Fibroblast of skin of left quadriceps (primary cell): ENCODE data around the gene C5orf34.
"Not testable (repeated sequence)": the region's sequence is repeated elsewhere in the genome, so short reads cannot be mapped to it uniquely, and the experiment has no call there.

Experiments
- DNase-seq, 2 experiments: peaks; one replicate each; pipeline ENCODE4 v3.0.0-alpha.2; 2013; ENCODE audit warnings: low read depth in 2 of 2

The C5orf34 gene, protein sequence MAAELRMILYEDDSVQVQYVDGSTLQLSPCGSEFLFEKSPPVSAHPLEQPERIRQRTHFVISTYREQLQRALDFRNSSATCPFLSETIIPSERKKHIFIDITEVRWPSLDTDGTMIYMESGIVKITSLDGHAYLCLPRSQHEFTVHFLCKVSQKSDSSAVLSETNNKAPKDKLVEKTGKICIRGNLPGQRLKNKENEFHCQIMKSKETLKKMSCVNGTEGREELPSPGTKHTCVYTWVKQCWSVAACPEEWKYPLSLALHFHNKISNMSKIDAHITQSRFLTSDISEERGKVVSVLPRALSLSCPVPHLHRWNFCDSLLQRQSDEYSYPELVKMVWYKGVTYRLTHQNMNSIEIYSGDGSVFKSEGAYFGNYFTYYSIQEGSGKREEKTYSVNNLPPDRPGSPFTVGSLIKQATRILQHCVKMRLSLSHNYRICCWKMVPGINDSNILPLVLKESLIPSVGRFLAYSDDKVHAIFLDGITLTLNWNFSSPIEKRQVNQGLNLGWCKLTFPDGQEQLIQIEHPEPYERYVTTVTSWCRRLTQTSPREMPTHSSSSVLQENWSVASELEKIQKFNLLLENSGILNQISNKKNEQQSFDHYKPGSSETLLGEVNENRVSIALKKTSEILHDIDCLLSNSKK

DNA sequence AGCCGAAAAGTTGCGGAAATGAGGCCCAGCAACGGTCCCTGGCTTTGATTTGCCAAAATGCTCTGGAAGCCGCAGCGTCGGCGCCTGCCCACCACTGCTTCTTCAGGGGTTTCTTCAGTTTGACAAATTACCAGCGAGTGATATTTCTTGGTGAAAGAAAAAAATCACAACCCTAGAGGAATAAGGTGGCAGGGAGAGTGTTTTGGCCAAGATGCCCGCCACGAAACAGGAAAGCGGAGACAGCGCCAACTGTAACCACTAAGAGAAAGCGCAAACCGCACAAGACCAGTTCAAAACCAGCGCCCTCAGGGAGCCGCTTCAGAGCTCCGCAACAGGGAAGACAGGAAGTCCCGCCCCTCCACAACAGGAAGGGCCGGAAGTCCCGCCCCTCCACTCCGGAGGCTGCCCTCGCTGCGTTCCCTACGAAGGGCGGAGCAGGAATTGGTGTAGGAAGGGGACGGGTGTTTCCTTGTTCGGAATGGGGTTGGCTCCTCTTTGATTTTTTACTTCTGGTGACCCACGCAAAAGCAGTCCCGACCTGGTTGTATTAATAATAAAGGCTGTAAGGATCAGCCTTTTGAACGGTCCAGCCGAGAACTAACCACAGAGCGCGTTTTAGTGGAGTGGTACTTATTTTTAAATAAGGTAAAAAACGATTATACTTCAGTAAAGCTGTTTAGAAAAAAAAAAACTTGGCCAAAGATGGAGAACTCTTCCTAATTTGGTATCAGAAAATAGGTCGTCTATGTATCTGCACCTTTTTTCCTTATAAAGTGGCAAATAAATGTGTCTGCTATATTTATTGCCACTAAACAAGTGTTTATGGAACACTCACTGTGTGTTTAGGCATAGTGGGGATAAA, at the start of gene C5orf34:
Gene C5orf34, minus strand, starts transcription at position 333 of the 862 bp plus-strand sequence. CDS start 5,809 bp downstream, outside the sequence.
- peak; percentile 87 to 89 for DNase-seq

DNA sequence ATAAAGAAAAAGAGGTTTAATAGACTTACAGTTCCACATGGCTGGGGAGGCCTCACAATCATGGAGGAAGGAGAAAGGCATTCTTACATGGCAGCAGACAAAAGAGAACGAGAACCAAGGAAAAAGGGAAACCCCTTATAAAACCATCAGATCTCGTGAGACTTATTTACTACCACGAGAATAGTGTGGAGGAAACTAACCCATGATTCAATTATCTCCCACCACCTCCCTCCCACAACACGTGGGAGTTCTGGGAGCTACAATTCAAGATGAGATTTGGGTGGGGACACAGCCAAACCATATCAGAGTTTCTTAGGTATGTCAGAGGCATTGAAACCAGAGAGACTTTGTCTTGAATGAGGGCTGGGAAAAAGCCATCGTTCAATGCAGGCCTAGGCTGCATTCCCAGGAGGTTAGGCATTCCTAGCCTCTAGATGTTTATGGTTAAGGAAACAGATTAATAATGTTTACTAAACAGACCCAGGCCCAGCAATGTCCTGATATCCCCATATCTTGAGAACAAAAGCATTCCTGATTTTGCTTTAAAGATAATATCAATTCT, 49.4 kb upstream of the C5orf34 start:
- no peak for DNase-seq

DNA sequence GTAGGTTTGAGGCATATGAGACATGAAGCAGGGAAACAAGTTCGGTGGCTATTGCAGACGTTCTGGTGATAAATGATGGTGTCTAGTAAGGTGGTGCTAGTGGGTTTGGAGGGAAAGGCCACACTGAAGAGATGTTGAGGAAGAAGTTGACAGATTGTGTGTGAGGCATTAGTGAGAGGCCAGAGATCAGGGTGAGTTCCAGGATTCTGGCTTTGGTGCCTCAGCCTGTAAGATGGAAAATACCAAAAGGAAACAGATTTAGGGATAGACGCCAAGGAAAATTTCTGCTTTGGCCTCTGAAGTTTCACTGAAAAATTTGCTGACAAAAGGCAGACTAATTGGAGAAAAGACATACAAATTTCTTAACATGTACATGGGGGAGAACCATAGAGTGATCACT, 48.4 kb upstream of the C5orf34 start:
- DNase-seq: no peak

DNA sequence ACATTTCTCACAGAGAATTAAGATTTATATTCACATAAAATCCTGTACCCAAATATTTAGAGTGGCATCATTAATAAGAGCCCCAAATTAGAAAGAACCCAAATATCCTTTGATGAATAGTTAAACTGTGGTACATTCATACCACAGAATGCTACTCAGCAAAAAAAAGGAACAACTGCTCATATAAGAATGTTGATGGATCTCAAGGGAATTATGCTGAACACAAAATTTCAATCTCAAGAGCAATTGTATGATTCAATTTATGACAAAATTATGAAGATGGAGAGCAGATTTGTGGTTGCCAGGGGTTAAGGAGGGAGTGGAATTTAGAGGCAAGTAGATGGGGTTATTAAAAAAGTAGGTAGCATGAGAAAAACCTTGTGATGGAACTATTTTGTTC, 46.4 kb upstream of the C5orf34 start:
- no peak for DNase-seq

DNA sequence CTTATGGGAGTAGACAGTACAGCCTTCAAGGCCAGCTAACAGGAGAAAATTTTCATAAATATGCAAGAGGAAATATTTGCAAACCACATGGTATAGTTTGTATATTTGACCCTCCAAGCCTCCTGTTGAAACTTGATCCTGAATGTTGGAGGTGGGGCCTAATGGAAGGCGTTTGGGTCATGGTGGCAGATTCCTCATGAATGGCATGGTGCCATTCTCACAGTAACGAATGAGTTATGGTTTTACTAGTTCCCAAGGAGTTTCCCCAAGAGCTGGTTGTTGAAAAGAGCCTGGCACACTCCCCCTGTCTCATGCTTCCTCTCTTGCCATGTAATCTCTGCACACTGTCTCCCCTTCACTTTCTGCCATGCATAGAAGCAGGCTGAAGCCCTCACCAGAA, 45.2 kb upstream of the C5orf34 start:
- peak; percentile 31 to 33 for DNase-seq

DNA sequence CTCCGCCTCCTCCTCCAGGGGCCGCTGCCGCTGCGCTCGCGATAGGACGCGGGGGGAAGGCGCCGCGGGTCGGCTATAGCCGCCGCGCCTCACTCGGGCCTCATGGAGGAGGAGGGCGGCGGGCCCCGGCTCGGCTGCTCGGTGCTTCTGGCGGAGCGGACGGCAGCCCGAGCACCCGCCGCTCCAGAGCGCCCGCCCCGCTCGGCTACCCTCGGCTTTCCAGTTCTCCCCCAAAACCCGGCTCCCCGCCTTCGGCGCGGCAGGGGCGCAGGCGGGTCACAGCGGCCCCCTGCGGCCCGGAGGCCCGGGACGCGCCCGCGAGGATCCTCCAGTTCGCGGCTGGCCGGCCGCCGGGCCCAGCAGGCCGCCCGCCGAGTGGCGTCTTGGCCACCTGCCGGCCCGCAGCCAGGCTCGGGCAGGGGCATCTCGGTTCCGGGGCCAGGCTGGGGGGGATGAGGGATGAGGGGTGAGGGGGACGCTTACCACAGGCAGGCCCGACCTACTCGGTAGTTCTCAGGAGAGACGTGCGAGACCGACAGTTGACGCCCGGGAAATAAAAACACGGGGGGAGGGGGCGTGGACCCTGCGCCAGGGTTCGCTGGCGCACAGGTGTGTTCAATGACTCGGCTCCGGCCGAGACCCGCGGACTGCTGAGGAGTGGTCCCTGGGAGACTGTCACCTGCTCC, 42.1 kb upstream of the C5orf34 start, which contains the start of gene PAIP1:
Gene PAIP1, minus strand, starts transcription at position 221 of the 686 bp plus-strand sequence. CDS start 231 bp downstream, outside the sequence.
- peak; percentile 75 to 77 for DNase-seq

DNA sequence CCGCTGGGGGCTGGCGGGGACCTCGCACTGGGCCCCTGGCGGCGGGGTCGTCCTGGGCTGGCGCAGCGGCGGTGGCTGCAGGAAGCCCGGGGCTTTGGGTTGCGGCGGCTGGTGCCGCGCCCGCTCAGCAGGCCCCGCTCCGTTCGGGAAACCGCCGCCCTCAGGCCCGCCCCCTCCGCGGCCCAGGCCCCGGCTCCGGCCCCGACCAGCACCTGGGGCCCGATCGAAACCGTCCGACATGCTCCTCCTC, 41.6 kb upstream of the C5orf34 start:
- DNase-seq: not testable (repeated sequence)

DNA sequence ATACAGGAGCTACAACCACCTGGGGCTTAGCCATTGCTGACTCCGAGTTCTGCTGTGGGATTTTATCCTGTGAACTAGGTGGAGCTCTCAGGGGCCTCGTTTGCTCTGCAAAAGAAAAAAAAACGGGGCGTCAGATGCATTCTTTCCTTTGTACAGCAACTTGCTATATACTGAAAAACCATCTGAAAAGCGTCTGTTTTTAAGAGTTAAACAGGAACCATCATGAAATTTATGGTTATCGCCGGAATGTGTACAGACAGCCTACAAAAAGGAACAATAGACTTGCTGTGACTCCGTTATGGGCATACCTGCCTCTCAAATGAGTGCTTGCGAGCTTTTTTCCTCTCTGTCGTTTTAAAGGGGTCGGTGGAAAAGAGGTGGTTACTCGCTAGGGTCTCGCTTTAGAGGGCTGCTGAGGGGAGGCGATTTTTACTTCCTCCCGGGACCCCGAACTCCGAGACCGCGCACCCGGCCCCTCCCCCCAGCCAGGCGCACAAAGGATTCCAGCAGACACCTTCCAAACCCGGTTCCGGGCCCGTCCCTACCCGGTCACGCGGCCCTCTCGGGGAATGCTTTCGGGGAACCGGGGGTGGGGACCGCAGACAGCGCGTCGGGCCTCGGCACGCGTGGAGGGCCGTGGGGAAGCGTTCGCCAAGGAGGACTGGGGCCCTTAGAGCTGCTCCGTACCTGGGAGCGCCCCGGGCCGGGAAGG, 41.1 kb upstream of the C5orf34 start:
- DNase-seq: no peak

DNA sequence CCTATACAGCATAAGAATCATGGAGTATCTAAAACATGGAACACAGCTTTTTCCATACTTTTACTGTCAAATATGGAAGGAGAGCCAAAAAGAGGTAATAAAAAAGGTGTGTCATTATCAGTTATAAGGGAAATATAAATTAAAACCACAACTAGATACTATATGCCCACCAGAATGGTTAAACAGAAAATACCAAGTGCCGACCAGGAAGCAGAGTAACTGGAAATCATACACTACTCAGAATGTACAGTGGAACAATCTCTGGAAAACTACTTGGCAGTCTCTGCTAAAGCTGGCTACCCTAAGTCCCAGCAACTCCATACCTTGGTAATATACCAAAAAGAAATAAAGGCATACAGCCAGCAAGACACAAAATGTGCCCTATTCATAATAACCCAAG, 39.5 kb upstream of the C5orf34 start:
- DNase-seq: no peak

DNA sequence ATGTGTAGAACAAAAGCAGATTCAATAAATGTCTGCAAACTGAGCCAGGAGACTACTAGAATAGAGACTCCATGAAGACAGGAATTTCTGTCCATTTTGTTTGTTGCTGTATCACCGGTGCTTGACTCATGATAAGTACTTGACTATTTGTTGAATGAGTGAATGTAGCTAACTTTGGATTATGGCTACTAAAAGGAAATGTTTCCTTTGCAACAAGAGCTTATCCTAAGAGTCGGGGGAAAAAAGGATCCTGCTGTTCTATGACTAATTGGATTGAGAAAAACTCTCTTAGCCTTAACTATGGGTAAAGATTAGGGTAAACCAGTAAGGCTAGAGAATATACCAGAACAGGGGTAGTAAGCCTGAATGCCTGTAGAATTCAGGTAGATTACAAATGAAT, 38.4 kb upstream of the C5orf34 start:
- DNase-seq: no peak

DNA sequence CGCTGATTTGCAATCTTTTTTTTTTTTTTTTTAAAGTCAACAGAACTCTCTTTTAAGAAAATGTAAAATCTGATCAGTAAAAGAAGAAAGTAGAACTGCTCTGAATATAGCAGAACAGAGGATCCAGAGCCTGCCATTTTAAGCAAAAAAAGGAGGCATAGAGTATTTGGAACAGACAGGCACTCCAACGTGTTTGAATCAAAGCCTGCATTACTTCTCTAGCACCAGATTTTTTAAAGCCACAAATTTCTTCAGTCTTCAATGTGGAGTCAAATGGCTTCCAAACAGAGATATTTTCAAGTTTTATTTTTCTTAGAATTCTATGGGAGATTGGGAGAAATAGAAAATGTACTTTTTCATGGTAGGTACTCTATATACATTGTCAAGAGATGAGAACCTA, 36.8 kb upstream of the C5orf34 start:
- no peak for DNase-seq

DNA sequence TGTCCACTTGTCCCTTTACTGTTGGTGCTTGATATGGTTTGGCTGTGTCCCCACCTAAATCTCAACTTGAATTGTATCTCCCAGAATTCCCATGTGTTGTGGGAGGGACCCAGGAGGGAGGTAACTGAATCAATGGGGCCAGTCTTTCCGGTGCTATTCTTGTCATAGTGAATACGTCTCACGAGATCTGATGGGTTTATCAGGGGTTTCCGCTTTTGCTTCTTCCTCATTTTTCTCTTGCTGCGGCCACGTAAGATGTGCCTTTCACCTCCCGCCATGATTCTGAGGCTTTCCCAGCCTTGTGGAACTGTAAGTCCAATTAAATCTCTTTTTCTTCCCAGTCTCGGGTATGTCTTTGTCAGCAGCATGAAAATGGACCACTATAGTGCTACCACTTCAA, 34.3 kb upstream of the C5orf34 start:
- DNase-seq: not testable (repeated sequence)

DNA sequence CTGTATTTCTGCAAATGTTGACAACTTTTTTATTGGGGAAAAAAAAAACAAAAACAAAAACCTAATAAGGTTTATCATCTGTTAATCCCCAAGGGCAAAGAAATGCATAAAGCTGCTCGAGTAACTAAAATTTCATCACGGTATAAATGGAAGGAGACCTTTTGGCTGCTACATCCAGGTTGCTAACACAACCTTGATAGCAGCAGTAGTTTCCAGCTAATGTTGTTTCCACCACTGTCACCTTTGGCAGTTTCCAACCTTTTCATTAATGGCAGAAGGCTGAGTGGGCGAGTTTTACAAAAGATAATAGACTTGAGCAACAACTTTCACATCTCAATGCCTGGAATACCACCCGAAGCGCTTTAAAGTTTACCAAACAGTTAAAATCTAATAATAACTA, 33.4 kb upstream of the C5orf34 start:
- no peak for DNase-seq

DNA sequence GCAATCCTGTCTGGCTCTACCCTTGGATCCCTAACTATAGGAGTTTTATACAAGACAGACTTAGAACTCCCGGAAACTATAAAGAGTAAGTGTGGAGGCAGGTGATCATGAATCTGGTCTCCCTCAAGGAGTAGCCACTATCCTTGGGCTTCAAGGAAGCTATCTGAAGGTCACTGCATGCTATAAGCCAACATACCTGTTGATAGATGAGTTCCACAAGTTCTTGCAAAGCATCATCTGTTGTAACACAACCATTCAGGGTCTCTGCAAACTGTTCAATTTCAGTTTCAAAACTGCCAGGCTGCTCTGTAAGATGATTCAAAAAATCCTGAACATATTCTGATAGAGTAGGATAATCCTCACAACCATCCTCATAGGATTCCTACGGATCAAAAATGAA, 32.6 kb upstream of the C5orf34 start:
- DNase-seq: no peak

DNA sequence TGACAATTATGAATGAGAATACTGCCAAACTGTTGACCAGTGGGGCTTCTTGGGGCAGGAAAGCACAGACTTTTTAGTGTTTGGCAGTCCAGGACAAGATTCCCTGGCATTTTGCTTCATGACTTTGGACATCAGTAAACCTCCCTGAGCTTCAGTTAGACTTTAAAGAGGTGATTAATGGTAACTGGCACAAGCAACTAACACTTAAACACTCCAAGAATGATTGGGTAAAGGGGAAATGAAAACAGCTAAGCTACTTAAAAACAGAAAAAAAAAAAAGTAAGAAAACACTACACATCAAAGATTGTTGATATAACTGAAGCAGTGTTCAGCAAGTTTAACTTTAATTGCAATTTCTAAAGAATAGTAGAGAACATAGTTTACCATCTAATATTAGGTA, 28.5 kb upstream of the C5orf34 start:
- no peak for DNase-seq

DNA sequence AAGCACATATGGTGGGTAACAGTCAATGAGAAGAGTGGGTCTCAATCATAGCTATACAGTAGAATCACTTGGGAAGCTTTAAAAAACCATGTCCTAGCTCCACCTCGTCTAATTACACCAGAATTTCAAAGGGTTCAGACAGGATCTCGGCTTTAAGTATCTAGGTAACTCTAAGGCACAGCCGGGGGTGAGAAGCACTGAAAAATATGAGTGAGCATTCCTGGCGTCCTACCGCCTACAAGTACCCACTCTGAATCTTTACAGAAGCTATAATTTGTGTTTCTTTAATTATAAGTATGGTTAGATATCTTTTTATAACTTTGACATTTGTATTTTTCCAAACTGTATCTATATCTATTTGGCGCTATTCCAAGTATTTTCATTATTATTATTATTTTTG, 25.8 kb upstream of the C5orf34 start:
- DNase-seq: no peak

DNA sequence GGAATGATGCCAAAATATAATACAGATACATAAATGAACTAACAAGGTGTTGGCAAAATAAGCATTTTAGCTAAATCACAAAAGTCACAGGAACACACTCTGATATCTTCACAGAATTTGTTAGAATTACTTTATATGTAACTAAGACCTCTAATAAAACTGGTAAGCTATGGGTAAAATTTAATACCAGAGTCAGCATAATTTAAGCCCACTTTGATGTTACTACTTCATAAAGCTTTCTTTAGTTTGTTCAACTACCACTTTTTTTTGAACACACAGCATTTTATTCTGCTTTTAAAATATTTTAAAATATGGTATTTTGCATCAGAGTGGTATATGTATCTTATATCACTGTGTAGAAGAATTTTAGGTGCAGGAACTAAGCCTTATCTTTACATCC, 22.0 kb upstream of the C5orf34 start:
- DNase-seq: no peak

DNA sequence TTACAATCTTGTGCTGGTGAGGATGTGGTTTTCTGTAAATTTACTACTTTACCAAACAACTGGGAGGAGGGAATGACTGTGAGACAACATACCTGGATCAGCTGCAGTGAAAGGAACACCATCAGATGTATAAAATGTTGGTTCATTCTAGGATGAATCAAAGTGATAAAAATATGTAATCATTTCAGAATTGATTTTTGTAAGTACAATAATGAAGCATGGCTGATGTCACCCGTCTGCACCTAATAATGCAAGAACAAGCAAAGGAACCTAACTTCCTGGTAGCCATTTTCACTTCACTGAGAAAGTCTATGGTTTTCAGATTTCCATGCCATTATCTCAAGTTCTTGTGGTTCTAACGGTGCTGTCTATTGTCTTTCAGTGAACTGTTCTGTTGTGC, 18.7 kb upstream of the C5orf34 start:
- no peak for DNase-seq

DNA sequence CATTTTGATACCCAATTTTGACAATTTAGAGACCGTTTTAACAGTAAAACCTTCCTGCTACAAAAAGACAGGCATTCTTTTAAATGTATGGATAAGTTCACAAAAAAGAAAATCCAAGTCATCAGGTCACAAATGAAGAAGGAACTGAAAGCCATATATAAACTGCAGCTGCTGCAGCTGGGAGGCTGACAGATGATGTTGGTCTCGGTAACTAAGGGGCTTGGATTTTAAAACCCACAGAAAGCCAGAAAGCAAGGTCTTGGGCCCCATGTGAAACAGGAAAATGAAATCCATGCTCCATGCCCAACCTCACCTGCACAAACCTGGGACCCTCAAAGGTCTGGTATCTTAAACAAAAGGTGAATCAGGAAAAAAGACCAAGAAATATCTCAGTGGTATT, 15.7 kb upstream of the C5orf34 start:
- no peak for DNase-seq

DNA sequence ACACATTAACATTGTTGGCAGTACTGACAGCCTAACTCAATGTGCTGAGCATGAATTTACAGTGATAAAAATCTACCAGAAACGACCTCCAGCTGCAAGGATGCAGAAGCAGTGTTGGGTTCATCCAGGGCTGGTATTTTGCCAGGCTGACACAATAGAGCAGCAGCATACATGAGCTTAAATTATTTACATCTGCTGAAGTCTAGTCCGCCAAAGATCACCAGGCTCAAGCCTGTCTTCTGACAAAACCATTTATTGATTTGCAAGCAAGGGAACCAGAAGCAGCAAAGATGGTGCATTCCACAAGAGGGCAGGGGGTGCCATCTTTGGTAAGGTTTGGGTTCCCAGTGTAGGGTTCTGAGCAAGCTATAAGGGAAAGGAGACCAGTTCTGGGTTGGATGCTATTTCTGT, 8.7 kb upstream of the C5orf34 start:
- DNase-seq: peak; percentile 12 to 20

DNA sequence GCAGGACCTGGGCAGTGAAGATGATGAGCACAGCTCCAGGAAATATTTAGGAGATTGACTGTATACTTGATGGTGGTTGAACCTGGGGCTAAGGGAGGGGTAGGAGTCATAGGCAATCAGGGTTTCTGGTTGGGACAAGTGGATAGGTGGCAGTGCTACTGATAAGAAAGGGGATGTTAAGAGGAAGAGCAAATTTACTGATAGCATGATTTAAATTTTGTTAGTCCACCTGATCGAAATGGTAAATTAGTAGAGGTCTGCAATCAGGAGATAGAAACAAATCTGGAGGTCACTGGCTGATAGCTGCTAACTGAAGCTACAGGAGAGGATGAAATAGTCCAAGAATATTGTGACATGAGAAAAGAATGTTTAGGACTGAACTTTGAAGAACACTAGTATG, 5.7 kb upstream of the C5orf34 start:
- no peak for DNase-seq
